Vagina (tissue), 2 donors: ENCODE results near the gene DMAC2L. TPM values are rescaled to one million over a fixed set of nuclear protein-coding genes. Genes with fewer than 3 reads are reported as not detected.
A peak's percentile ranks its signal among the peaks of the same experiment; 100 is the strongest.
"Not testable (repeated sequence)": the region's sequence is repeated elsewhere in the genome, so short reads cannot be mapped to it uniquely, and the experiment has no call there.

Experiments used
- DNase-seq, 2 donors: peaks; one replicate each; pipeline ENCODE4 v3.0.0-alpha.2; 2017; ENCODE audit errors: extremely low spot score in 2 of 2
- H3K27ac ChIP-seq: fragments of 200-600 bp; sonication (generic); one replicate; pipeline ENCODE4 v1.5.1; 2019
- H3K27me3 ChIP-seq: fragments of 200-600 bp; sonication (generic); one replicate; pipeline ENCODE4 v1.5.1; 2019
- H3K36me3 ChIP-seq, 2 donors: fragments of 200-600 bp; sonication (generic); one replicate each; pipeline ENCODE4 v1.5.1; 2017 to 2019
- H3K4me1 ChIP-seq: fragments of 200-600 bp; sonication (generic); one replicate; pipeline ENCODE4 v1.5.1; 2019
- H3K4me3 ChIP-seq, 2 donors: fragments of 200-600 bp; sonication (generic); 1 replicate in 1 of 2; 2 replicates in 1 of 2; pipeline ENCODE4 v1.5.1; 2016 to 2019
- H3K9me3 ChIP-seq: fragments of 200-600 bp; sonication (generic); one replicate; pipeline ENCODE4 v1.5.1; 2019
- CTCF ChIP-seq, 3 experiments: fragments of 450-650 bp in 2 of 3; fragments of 200-600 bp in 1 of 3; sonication (generic) in 1 of 3; IDR thresholded peaks; one replicate each; pipeline ENCODE4 v1.5.1; 2017 to 2019; ENCODE audit warnings: antibody characterized with exemption in 3 of 3, mild to moderate bottlenecking in 2 of 3, moderate library complexity in 2 of 3
- POLR2A ChIP-seq, 2 donors: fragments of 450-650 bp; IDR thresholded peaks; one replicate each; pipeline ENCODE4 v1.6.1; 2017; ENCODE audit warnings: antibody characterized with exemption in 2 of 2, mild to moderate bottlenecking in 2 of 2, moderate library complexity in 2 of 2
- POLR2AphosphoS5 ChIP-seq, 2 donors: sonication (generic); formaldehyde crosslinking; IDR thresholded peaks; one replicate each; pipeline ENCODE4 v1.9.0; 2017; ENCODE audit warnings: antibody characterized with exemption in 2 of 2, mild to moderate bottlenecking in 2 of 2, low read depth in 1 of 2; ENCODE audit not compliant: insufficient read depth in 1 of 2
- intact Hi-C: fragments of 100-400 bp; cut with DNase I; formaldehyde crosslinking; loops from one replicate; pipeline ENCODE4 v1.15.1; 2023
- total RNA-seq: library from RNA; depleted of rRNA; stranded (reverse); fragments of >200 nt; gene quantifications from one replicate; pipeline ENCODE4 v1.2.3, GENCODE V29; 2016

DMAC2L gene
- total RNA-seq, 1 donor from 2014 or later: 31.4 TPM

- DNase-seq: no peak
- intact Hi-C loops: no loop called here
- H3K4me3 ChIP-seq: peak overlapping the region; percentile 84 to 87
- H3K36me3 ChIP-seq: no peaks in the 10 kb centered on the region
- TF ChIP-seq POLR2A (IDR thresholded peaks at IDR 0.05) (no peak), CTCF (IDR thresholded peaks at IDR 0.05) (no peak), POLR2AphosphoS5 (IDR thresholded peaks at IDR 0.05; ENCODE audit: insufficient read depth in 1 of 2, low read depth in 1 of 2) (no peak)
- peaks cover 17% of the 10 kb centered on the region for H3K4me1 ChIP-seq
- H3K27ac ChIP-seq: peak overlapping the region; percentile 93
- H3K9me3 ChIP-seq: no peaks in the 10 kb centered on the region
- H3K27me3 ChIP-seq: no peaks in the 10 kb centered on the region
Measured at GRCh38 chr14:50312734-50313054, 570 bp downstream of the DMAC2L start.

GRCh38 chr14:50314098-50314497 is 2.0 kb downstream of the DMAC2L start:
- H3K9me3 ChIP-seq, H3K36me3 ChIP-seq, DNase-seq, H3K27me3 ChIP-seq, intact Hi-C loops, H3K4me3 ChIP-seq, H3K27ac ChIP-seq: not testable (repeated sequence)
- peaks cover 17% of the 10 kb centered on the region for H3K4me1 ChIP-seq

DNA sequence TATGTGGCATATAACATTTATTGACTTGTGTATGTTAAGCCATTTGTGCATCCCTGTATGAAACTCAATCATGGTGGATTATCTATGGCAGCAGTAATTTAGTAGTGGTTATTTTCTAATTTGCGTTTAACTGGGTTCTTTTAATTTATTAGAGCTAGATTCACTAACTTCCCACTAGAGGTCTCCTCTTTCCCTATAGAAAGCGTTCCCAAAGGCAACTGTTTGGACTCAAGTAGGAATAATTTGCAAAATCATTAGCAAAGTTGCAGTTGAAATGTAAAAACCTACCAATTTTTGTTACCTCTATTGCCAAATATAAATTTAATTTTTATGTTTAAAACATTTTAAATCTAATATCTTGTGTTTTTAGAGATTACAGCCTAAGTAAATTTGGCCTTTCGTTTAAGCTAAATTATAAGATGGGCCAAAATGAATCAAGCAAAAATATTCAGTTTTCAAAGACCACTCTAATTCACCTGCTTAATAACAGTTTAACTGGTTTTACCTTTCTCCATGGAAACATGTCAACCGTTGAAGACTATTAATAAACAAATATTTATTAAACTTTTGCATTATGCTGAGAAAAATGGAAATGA is 6.0 kb downstream of the DMAC2L start:
- Histone ChIP-seq H3K36me3 (no peaks in the 10 kb centered on the region), H3K27ac (no peak overlapping the region), H3K4me1 (peaks cover 23% of the 10 kb centered on the region), H3K4me3 (no peak overlapping the region), H3K9me3 (no peaks in the 10 kb centered on the region), H3K27me3 (no peaks in the 10 kb centered on the region)
- DNase-seq: no peak
- TF ChIP-seq POLR2AphosphoS5 (IDR thresholded peaks at IDR 0.05; ENCODE audit: insufficient read depth in 1 of 2, low read depth in 1 of 2) (peak in 1 of 2 donors; percentile 50), CTCF (IDR thresholded peaks at IDR 0.05) (peak; percentile 31 to 57 (median 31)), POLR2A (IDR thresholded peaks at IDR 0.05) (no peak)
- intact Hi-C loops: no loop called here

- Histone ChIP-seq H3K9me3 (no peaks in the 10 kb centered on the region), H3K4me3 (no peak overlapping the region), H3K27me3 (no peaks in the 10 kb centered on the region), H3K27ac (peak overlapping the region; percentile 64), H3K36me3 (no peaks in the 10 kb centered on the region), H3K4me1 (peaks cover 19% of the 10 kb centered on the region)
- peak in 1 of 2 donors; percentile 12 for TF ChIP-seq POLR2AphosphoS5 (IDR thresholded peaks at IDR 0.05; ENCODE audit: insufficient read depth in 1 of 2, low read depth in 1 of 2)
- no peak for TF ChIP-seq CTCF (IDR thresholded peaks at IDR 0.05)
- TF ChIP-seq POLR2A (IDR thresholded peaks at IDR 0.05): no peak
- no peak for DNase-seq
- intact Hi-C loops: no loop called here
Measured at GRCh38 chr14:50319293-50319692, 7.2 kb downstream of the DMAC2L start.

GRCh38 chr14:50319721-50320120 is 7.6 kb downstream of the DMAC2L start:
- H3K4me1 ChIP-seq: peaks cover 19% of the 10 kb centered on the region
- TF ChIP-seq CTCF (IDR thresholded peaks at IDR 0.05) (no peak), POLR2AphosphoS5 (IDR thresholded peaks at IDR 0.05; ENCODE audit: insufficient read depth in 1 of 2, low read depth in 1 of 2) (no peak), POLR2A (IDR thresholded peaks at IDR 0.05) (no peak)
- H3K27ac ChIP-seq: peak overlapping the region; percentile 64
- H3K4me3 ChIP-seq: no peak overlapping the region
- H3K9me3 ChIP-seq: no peaks in the 10 kb centered on the region
- H3K27me3 ChIP-seq: no peaks in the 10 kb centered on the region
- no peak for DNase-seq
- intact Hi-C loops: loop anchor here (2.0 kb wide), 1 partner anchor 213 kb away; the partner anchor contains the start of gene MAP4K5
- H3K36me3 ChIP-seq: no peaks in the 10 kb centered on the region
